NCI-H187 treated with DMSO at 0.1 percent for 48 hours (cell line): ENCODE results near the gene GID8.
"Not testable (repeated sequence)": the region's sequence is repeated elsewhere in the genome, so short reads cannot be mapped to it uniquely, and the experiment has no call there.

Experiments used
- DNase-seq: peaks from one replicate; lab custom pipeline; 2025; lab: John Stamatoyannopoulos, UW

GID8 gene

DNA sequence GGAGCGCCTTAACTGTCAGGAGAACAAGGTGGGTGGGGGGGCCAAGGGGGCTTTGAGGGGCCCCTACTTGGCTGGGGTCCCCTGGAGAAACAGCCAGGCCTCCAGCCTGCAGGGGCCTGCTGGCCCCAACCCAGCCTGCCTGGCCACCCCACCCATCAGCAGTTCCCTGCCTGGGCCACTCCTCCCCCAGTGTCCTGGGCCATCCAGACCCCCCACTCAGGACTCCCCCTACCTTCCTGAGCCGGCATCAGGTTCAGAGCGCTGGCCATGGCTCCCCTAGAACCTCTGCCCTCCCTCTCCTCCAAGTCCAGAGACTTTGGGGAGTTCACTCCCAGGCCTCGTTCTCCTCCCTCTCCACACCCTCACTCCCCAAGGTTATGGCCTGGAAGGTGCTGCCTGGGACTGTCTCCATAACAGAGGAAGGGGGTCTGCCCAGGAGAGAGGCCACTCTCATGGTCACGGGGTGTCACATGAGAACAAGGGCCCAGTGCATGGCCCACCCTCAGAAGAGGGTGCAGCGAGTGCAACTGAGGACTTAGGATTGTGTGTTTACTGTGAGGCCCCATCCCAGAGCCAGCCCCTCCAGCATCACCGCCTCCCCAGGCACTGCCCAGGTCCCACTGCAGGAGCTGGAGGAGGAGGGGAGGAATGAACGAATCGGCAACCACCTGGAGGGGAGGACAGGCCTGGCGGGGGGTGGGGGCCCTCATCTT is 20.6 kb downstream of the GID8 start:
- no peak for DNase-seq

DNA sequence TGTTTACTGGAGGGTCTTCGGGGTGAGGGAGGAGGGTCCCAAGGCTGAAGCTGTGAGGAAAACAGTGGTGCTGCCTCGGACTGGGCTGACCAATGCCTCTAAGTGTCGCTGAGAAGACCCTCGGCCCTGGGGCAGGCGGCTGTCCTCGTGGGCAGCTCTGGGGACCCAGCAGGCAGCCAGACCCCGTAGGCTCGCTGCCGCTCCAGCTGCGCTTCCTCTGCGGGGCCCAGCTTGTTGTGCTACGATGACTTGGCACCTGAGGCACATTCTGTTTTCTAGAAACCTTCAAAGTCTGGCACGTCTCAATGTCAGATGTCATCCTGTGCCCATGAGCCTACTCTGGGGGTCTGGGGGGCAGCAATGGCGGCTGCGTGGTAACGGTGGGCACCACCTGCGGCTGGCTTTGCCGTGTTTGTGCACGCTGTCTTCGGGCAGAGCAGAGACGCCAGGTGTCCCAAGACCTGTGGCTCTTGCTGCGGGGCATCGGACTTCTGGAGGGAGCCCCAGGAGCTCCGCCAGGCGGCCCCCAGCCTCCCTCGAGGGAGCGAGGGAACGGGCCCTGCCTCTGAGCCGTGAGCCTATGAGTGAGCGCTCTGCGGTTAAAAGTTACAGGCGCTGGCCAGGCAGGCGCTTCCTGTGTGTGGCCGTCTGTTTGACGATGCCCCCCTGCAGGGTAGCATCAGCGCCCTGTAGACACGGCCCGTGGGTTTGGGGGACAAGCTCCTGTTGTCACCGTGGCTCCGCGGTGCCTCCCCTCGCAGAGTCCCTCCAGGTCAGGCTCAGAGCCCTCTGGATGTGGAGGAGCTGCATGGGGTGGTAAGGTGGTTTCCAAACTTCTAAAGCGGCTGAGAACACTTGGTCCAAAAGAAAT is 21.4 kb downstream of the GID8 start:
- DNase-seq: no peak

- no peak for DNase-seq
These were observed 22.1 kb downstream of the GID8 start for GRCh38 chr20:62959998-62960436.

DNA sequence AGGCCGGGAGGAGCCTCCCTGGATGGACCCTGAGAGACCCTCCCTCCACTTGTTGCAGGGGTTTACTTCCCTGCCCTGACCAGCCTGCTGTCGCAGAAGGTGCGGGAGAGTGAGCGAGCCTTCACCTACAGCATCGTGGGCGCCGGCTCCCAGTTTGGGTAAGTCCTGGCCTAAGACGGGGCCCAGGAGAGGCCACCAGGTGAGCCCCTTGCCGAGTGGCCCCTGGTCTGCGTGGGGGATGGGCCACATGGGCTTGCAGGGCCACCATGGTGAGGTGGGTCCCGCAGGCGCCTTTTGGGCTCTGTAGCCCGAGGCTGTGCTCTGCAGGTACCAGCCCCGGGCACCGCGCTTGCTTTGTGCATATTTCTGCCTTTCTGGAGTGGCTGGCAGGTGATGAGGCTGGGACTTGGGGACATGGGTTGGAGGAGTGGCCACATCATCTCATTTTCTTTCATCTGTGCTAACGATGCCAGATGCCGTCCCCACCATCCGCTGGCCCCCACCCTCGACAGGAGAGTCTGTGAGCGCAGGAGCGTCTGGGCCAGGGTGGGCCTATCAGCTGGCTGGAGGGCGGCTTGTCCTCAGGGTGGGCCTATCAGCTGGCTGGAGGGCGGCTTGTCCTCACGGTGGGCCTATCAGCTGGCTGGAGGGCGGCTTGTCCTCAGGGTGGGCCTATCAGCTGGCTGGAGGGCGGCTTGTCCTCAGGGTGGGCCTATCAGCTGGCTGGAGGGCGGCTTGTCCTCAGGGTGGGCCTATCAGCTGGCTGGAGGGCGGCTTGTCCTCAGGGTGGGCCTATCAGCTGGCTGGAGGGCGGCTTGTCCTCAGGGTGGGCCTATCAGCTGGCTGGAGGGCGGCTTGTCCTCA is 22.7 kb downstream of the GID8 start:
- DNase-seq: not testable (repeated sequence)

DNA sequence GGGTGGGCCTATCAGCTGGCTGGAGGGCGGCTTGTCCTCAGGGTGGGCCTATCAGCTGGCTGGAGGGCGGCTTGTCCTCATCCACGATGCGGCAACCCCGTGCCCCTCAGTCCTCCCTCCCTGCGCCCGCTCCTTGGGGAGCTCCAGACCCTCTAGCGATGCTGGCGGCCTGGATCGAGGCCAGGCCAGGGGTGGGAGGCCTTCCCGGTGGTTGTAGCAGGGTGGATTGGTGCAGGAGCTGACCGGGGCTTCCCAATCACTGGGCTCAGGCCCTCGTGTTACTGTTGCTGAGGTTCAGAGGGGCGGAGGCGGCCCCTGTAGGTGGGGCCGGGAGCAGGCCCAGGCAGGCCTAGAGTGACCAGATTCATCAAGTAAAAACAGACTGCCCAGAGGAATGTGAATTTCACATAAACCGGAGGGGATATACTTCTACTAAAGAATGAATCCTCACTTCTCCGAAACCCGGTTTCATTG is 23.4 kb downstream of the GID8 start:
- no peak for DNase-seq

DNA sequence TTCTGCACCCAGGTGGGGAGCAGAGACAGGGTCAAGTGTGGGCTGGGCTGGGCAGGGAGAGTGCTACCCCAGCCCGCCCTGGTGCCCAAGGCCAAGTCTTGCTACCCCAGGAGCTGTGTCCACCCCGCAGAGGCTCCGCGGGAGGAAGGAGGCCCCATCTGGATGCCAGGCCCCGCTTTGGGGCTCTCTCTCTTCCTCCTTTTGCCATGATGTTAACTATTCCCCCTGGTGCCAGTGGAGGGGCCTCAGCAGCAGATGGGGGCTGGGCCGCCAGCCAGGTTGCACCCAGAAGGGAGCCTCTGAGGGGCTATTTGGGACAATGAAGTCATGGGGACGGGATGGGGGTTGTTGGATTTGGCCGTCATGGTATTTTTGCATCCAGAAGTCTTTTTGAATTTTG is 23.9 kb downstream of the GID8 start:
- DNase-seq: no peak

DNA sequence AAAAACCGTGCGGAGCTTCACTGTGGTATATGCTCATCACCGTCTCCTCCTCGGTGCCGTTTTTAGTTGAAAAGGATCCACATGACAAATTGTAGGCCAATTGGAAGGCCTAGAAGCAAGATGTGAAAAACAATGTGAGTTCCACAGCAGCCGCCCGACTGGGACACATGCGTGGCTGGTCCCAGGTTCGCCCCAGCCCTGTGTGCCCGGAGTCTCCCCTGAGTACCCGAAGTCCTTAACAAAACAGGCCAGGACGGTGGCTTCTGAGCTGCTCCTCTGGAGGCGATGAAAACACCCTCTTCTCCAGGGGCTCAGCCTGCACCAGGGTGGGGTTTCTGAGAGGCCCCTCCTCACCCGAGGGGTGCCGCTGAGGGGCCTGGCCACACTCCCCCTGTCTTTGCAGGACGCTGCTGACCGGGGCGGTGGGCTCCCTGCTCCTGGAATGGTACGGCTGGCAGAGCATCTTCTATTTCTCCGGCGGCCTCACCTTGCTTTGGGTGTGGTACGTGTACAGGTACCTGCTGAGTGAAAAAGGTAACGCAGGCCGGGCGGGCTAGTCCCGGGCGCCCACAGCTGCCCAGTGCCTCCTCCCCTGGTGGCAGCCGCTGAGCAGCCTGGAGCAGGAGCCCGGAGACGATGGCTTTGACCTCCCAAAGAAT is 24.4 kb downstream of the GID8 start:
- DNase-seq: no peak

DNA sequence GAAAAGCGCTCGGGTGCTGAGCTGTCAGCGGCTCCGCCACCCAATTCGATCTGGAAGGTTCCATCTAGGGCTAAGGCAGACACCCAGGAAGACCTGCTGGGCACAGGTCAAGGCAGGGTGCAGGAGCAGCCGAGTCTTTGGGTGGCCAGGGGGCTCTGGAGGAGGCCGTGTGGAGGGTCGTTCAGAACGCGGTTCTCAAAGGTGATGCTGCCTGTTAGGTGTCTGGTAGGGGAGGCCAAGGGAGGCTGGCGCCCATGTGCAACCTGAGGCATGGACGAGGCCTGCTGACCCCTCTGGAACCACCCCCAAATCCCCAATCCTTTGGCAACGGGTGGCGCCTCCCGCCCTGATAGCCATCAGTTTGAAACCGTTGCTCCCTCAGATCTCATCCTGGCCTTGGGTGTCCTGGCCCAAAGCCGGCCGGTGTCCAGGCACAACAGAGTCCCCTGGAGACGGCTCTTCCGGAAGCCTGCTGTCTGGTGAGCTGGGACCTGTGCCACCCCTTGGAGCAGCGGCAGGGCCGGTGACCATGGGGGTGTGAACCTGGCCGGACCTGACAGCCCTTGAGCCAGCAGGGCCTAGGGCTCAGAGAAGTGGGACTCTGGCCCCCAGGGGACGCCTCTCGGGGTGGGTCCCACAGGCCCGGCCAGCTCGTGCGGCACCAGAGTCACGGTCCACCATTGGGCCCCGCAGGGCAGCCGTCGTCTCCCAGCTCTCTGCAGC is 25.1 kb downstream of the GID8 start:
- DNase-seq: no peak

- no peak for DNase-seq
These were observed 25.9 kb downstream of the GID8 start for GRCh38 chr20:62963614-62964397.

GRCh38 chr20:62964700-62965099 is 26.8 kb downstream of the GID8 start:
- no peak for DNase-seq

DNA sequence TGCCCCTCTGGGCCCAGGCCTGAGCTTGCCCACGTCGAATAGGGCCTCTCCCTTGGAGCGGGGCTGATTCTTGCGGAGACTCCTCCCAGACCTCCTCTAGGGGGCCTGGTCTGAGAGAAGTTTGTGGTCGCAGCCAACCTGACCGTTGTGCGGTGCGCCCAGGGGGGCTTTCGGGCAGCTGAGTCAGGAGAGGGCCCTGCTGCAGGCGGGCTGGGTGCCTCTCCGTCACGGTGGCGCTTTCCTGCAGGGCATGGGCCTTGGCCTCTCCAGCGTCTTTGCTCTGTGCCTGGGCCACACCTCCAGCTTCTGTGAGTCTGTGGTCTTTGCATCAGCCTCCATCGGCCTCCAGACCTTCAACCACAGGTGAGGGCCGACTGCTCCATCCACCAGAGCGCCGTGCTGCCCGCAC is 27.4 kb downstream of the GID8 start:
- no peak for DNase-seq

- DNase-seq: no peak
These were observed 28.5 kb downstream of the GID8 start for GRCh38 chr20:62966212-62967148.

- no peak for DNase-seq
These were observed 29.2 kb downstream of the GID8 start for GRCh38 chr20:62967149-62967501.

DNA sequence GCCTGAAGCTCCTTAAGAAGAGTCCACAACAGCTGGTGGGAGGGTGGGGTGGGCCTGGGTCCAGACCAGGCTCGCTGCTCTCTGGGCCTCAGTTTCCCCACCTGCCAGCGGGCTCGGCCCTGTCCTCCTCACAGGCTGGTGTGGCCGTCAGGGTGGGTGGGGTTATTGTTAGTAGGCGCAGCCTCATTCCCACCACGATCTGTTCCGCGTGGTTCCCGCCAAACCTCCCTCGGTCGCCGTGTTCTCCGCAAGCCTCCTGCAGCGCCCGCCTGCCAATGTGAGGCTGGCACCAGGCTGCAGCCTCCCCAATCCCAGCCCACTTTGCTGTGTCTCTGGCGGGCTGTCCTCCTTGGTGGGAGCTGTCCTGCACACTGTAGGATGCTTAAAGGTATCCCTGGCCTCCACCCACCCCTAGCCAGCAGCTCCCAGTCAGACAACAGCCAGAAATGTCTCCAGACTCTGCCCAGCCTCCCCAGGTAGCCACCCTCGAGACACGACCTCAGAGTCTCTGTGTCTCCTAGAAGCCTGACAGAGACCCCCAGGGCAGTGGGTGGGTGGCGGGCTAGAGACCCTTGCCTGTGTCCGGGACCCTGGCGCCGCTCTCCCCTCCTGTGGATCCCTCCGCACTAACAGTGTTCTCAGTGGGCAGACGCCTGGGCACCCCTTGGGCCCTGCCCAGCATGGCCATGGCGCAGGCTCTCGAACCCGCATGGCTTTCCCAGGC is 29.8 kb downstream of the GID8 start:
- DNase-seq: no peak

DNA sequence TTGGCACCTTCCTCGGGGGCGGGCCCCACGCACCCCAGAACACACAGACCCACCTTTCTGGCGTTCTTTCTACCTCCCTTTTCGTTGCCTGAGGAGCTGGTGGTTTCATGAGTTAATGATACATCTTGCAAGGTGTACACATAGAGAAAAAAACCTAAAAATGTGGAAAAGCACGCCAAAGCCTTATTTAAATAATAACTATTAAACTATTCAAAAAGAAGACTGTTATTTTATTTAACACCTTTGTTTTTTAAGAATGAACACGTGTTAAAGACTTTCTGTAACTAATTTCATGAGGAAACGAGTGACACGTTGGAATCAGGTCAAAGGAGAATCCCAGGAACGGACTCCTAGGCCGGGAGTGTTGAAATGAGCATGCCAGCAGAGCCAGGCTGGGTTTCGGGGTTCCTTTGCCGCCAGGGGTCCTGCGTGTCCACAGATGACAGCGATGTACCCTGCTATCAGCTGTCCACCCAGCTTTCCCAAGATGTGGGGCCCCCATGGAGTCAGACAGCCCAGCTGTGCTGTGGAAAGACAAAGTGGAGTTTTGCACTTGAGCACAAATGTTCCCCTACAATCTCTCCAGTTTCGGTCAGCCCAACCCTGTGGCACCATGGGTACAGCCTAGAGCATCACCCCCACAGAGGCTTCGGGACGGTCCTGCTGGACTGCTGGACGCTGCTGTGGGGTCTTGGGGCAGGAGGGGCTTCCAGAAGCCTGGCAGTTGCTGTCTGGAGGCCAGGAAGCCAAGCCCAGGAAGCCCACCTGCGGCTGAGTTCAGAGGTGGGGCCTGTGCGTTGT is 30.6 kb downstream of the GID8 start:
- DNase-seq: no peak

DNA sequence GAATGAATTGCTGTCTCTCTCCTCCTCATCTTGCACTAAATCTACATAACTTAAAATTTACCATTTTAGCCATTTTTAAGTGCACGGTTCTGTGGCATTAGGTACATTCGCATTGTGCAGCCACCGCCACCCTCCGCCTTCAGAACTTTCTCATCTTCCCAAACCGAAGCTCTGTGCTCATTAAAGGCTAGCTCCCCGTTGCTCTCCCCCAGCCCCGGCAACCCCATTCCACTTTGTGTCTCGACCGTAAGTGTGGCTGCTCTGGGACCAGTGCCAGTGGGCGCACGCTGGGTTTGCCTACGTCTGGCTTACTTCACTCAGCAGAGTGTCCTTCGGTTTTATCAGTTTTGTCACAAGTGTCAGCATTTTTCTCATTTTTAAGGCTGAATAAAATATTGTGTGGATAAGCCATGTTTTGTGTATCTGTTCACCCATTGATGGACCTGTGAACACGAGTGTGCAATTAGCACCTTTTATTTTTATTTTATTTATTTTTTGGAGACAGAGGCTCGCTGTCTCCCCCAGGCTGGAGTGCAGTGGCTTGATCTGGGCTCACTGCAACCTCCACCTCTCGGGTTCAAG is 31.3 kb downstream of the GID8 start:
- DNase-seq: no peak

- DNase-seq: no peak
These were observed 32.0 kb downstream of the GID8 start for GRCh38 chr20:62969939-62970306.
